Ectodermal cell (in vitro differentiated cells): ENCODE measurements around the gene RBM39.
"Not testable (repeated sequence)": the region's sequence is repeated elsewhere in the genome, so short reads cannot be mapped to it uniquely, and the experiment has no call there.

Experiments used
- H3K27ac ChIP-seq: 2 replicates; pipeline ENCODE4 v1.7.0; 2013; ENCODE audit warnings: mild to moderate bottlenecking, low read depth, low read length; ENCODE audit not compliant: insufficient read depth, poor library complexity, severe bottlenecking
- H3K27me3 ChIP-seq: 2 replicates; pipeline ENCODE4 v1.7.0; 2013; ENCODE audit warnings: mild to moderate bottlenecking, low read length; ENCODE audit not compliant: insufficient read depth, control insufficient read depth, poor library complexity, severe bottlenecking
- H3K36me3 ChIP-seq: one replicate; pipeline ENCODE4 v1.7.0; 2013; ENCODE audit warnings: low read length; ENCODE audit not compliant: control insufficient read depth, insufficient read depth
- H3K4me1 ChIP-seq: one replicate; pipeline ENCODE4 v1.7.0; 2013; ENCODE audit warnings: low read length; ENCODE audit not compliant: control insufficient read depth, insufficient read depth
- H3K4me3 ChIP-seq: 2 replicates; pipeline ENCODE4 v1.7.0; 2013; ENCODE audit warnings: low read depth, low read length, control low read depth; ENCODE audit not compliant: insufficient read depth
- H3K9me3 ChIP-seq: 2 replicates; pipeline ENCODE4 v1.7.0; 2013; ENCODE audit warnings: mild to moderate bottlenecking, low read length, moderate library complexity; ENCODE audit not compliant: control insufficient read depth
- WGBS, 2 experiments: methylation state at CpG; one replicate each; pipeline ENCODE4 v1.1.7; 2013; ENCODE audit warnings: missing lambda C conversion rate in 2 of 2; 5-methylcytosine and 5-hydroxymethylcytosine counted together

RBM39 gene

DNA sequence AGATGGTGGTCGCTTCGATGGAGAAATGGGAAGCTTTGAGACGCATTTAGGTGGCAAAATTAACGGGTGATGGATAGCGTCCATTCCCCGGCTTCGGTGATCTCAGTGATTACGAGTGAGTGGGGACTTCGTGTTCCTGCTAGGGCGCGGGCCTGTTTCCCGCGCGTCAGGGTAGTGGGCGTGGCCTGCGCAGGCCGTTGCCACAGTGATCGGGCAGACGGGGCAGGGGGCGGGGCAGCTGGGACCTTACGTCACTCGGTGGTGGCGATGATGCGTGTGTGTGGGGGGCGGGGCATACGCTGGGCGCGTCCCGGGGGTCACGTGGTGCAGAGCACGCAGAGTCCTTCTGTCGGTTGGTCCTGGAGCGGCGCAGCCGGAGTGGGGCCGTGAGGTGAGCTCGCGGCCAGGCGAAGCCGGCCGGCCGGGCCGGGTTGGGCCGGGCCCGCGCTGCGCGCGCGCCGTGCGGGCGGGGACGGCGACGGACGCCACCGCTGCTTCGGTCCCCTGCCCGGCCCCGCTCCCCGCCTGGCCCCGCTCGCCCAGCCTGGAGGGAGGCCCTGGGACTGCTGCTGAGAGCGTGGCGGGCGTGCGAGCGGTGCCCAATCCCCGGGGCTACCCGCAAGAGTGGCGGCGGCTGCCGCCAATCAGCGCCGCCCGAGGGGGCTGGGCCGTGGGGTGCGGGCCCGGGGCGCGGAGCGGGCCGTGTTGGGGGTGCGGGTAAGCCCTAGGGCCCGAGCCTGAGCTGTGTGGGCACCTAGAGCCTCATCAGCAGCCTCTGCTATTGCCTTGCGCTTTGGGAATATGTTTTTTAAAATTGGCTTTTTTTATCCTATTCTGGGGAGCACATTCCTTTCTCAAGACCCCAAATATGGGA lies 29.9 kb upstream of the RBM39 start, which contains the start of gene PHF20:
PHF20 (plus strand) TSS at position 327 of the 874 bp plus-strand sequence. CDS start 29,508 bp downstream, outside the sequence.
- Histone ChIP-seq H3K36me3 (no peaks in the 10 kb centered on the region), H3K27me3 (no peaks in the 10 kb centered on the region), H3K27ac (peak within 1 kb of the TSS; percentile 48), H3K4me1 (peaks cover 21% of the 10 kb centered on the region), H3K9me3 (no peaks in the 10 kb centered on the region), H3K4me3 (peak within 1 kb of the TSS; percentile 86)
- 5% methylated on average over 87 of the region's 87 CpGs for WGBS, 2 experiments

DNA sequence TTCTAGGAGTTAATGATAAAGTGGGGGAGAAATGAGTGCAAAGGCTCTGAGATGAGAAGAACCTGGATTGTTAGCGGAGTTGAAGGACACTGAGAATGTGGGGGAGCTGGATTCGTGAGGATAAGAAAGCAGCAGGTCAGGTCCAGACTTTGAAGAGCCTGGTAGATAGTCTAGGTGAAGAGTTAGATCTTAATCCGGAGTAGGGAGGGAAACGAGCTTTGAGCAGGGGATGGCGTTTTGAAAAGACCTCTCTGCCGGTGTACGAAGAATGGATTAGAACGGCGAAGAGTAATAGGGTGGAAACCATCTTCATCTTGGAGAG lies 29.3 kb upstream of the RBM39 start:
- peaks cover 21% of the 10 kb centered on the region for H3K4me1 ChIP-seq
- H3K27ac ChIP-seq = no peak overlapping the region
- no peaks in the 10 kb centered on the region for H3K9me3 ChIP-seq
- no peak overlapping the region for H3K4me3 ChIP-seq
- 84 to 88% methylated on average over 9 of the region's 9 CpGs for WGBS, 2 experiments
- H3K27me3 ChIP-seq = no peaks in the 10 kb centered on the region
- H3K36me3 ChIP-seq = no peaks in the 10 kb centered on the region

DNA sequence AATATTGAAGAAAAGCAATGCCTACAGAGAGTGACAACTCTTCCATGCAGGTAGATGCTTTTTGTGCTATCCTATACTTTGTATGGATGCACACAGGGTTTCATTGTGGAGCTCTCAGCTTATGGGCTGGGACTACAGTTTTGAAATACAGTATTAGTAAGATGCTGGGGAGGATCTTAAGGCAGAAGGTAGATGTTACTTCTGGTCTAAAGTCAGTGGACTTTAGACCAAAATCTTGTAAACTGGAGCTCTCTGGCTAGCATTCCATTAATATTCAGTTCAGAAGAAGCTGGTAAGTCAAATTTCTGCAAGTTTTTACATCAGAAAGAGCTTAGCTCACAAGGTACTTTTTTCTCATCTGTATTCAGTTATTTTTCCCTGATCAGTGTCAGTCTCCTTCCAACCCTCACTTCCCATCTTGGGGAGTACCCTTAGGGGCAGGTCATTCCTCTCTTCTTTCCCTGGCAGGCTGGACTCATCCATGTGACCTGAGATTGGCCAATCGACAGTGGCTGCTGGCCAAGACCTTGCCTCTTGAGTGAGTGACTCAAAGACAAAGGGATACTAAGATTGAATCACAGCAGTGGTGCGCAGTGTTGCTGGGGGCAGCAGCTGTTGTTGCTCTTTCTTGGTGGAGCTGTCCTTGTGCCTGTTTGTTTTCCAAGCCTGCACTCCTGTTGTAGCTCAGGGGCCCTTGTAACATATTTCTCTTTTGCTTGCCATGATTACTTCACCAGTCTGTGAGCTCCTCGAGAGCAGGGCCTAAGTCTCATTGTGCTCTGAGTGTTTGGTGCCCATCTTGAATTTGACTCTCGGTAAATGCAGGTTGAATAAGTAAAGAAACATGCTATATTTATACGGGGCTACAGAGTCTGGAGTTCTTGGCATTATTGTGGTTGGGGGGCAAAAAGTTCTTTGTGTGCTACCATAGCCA lies 26.9 kb upstream of the RBM39 start:
- no peaks in the 10 kb centered on the region for H3K27me3 ChIP-seq
- H3K4me3 ChIP-seq = no peak overlapping the region
- no peaks in the 10 kb centered on the region for H3K36me3 ChIP-seq
- peak overlapping the region; percentile 90 for H3K27ac ChIP-seq
- WGBS, 2 experiments = 49 to 52% methylated on average over 5 of the region's 5 CpGs
- H3K4me1 ChIP-seq = peaks cover 17% of the 10 kb centered on the region
- no peaks in the 10 kb centered on the region for H3K9me3 ChIP-seq

DNA sequence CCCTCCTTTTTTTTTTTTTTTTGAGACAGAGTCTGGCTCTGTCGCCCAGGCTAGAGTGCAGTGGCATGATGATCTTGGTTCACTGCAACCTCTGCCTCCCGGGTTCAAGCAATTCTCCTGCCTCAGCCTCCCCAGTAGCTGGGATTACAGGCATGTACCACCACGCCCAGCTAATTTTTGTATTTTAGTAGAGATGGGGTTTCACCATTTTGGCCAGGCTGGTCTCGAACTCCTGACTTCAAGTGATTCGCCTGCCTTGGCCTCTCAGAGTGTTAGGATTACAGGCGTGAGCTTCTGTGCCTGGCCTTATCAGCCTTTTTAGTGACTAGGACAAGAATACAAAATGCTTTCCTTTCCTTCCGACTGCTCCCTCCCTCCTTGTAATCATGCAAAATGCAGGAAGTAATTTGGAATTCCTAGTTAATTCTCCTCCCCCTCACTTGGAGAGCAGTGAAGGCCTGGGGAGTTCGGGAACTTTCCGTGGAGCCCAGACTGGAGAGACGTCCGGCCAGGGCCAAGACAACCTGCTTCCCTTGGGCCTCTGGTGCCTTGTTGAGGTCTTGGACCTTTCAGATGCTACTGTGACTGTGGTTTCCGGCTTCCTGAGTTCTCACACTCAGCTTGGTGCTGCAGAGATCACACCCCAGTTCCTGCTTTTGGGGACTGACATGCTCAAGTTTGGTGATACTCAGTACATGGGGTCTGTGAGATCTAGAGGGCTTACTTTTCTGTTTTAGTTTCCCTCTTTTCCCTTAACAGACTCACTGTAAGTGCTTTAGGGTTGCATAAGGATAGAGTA lies 25.8 kb upstream of the RBM39 start:
- no peaks in the 10 kb centered on the region for H3K36me3 ChIP-seq
- WGBS, 2 experiments = 81 to 82% methylated on average over 12 of the region's 12 CpGs
- H3K9me3 ChIP-seq = no peaks in the 10 kb centered on the region
- H3K27me3 ChIP-seq = no peaks in the 10 kb centered on the region
- peaks cover 10% of the 10 kb centered on the region for H3K4me1 ChIP-seq
- H3K27ac ChIP-seq = no peak overlapping the region
- no peak overlapping the region for H3K4me3 ChIP-seq

DNA sequence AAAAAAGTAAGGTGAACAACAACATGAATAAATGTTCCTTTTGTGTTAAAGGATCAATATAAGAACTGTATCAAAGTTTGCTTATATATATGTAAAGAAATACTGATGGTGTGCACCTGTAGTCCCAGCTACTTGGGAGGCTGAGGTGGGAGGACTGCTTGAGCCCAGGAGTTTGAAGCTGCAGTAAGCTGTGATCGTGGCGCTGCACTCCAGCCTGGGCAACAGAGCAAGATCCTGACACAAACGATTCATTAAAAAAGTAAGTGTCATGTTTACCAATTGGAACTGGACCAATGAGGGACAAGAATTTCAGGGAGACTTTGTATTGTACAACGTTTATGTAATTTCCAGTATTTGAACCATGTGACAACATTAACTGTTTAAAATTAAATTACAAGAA lies 24.8 kb upstream of the RBM39 start:
- 88 to 93% methylated on average over 4 of the region's 4 CpGs for WGBS, 2 experiments
- no peaks in the 10 kb centered on the region for H3K9me3 ChIP-seq
- H3K4me1 ChIP-seq = peaks cover 9% of the 10 kb centered on the region
- no peaks in the 10 kb centered on the region for H3K27me3 ChIP-seq
- no peaks in the 10 kb centered on the region for H3K36me3 ChIP-seq
- H3K27ac ChIP-seq = no peak overlapping the region
- no peak overlapping the region for H3K4me3 ChIP-seq

DNA sequence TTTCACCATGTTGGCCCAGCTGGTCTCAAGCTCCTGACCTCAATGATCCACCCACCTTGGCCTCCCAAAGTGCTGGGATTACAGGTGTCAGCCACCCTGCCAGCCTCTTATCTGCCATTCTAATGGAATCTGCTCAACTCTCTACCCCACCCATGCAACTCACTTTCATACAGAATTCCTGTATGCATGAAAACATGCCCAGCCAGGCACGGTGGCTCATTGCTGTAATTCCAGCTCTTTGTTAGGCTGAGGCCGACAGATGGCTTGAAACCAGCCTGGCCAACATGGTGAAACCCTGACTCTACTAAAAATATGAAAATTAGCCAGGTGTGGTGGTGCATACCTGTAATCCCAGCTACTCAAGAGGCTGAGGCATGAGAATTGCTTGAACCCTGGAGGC lies 22.9 kb upstream of the RBM39 start:
- H3K27ac ChIP-seq, H3K4me1 ChIP-seq, H3K27me3 ChIP-seq, H3K36me3 ChIP-seq, H3K4me3 ChIP-seq, H3K9me3 ChIP-seq: not testable (repeated sequence)
- WGBS, 2 experiments = 89 to 91% methylated on average over 2 of the region's 2 CpGs

DNA sequence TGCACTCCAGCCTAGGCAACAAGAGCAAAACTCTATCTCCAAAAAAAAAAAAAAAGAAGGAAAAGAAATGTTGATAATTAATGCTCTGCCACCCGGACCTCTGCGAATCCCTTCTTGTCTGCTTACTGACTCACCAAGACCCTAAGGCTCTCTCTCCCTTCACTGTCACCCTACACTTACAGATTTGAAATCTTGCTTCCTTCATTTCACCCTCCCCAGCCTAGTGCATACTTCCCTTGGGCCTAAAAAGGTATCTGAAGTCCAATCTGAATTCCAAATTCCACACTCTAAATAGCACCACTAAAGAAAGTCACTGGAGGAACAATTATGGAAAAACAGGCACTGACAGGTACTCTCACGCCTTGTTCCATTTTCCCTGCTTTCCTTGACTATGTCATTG lies 20.4 kb upstream of the RBM39 start:
- WGBS, 2 experiments = 87% methylated on average over 3 of the region's 3 CpGs

DNA sequence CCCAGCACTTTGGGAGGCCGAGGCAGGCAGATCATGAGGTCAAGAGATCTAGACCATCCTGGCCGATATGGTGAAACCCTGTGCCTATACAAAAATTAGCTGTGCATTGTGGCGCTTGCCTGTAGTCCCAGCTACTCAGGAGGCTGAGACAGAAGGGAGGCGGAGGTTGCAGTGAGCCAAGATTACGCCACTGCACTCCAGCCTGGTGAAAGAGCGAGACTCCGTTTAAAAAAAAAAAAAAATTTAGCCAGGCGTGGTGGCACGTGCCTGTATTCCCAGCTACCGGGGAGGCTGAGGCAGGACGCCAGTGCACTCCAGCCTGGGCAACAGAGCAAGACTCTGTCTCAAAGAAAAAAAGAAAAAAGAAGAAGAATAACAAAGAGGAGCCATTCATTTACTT lies 19.5 kb upstream of the RBM39 start:
- not testable (repeated sequence) for H3K27ac ChIP-seq, H3K9me3 ChIP-seq, H3K4me3 ChIP-seq, H3K4me1 ChIP-seq, H3K36me3 ChIP-seq, H3K27me3 ChIP-seq
- WGBS, 2 experiments = 92 to 94% methylated on average over 11 of the region's 11 CpGs

More for the DNA sequence above, 20.4 kb upstream of the RBM39 start:
- no peak overlapping the region for H3K4me3 ChIP-seq
- H3K27me3 ChIP-seq = no peaks in the 10 kb centered on the region
- H3K4me1 ChIP-seq = no peaks in the 10 kb centered on the region
- H3K27ac ChIP-seq = no peak overlapping the region
- no peaks in the 10 kb centered on the region for H3K36me3 ChIP-seq
- no peaks in the 10 kb centered on the region for H3K9me3 ChIP-seq

DNA sequence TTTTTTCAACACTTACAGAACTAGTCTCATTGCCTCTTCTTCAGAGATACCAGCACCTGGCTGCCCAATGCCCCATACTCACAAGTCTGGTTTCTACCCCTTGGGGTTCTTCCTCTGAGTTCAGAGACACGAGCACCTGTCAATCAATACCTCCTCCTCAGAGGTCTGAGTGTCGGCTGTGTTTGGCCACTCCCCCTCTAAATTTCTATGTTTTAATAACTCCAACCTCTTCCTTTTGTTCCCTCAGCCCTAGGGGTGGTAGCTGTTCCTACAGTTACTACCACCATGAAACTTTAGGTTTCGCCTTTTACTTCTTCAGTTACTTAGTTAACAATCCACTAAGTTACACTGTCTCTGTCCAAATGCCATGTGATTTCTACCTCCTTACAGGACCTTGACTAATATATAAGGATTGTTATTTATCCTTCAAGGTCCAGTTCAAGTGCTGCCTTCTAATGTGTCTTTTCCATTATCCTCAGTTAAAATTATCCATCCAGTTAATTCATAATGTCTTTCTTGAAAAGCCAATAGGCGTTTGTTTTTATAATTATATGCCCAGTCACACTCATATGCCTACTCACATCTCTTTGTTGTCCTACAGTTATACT lies 15.1 kb upstream of the RBM39 start:
- H3K4me1 ChIP-seq = no peaks in the 10 kb centered on the region
- no peaks in the 10 kb centered on the region for H3K9me3 ChIP-seq
- no peaks in the 10 kb centered on the region for H3K36me3 ChIP-seq
- peaks cover 3% of the 10 kb centered on the region for H3K27me3 ChIP-seq
- 77 to 82% methylated on average over 4 of the region's 4 CpGs for WGBS, 2 experiments
- H3K27ac ChIP-seq = no peak overlapping the region
- H3K4me3 ChIP-seq = no peak overlapping the region
